IMR-90 (cell line): ENCODE data around the gene SLC44A5. TPM values are rescaled to one million over a fixed set of nuclear protein-coding genes. Genes with fewer than 3 reads are reported as not detected.

Experiments used
- ATAC-seq: fragments of 200-7000 bp; cut with Tn5 transposase; 2 replicates; pipeline ENCODE4 v1.9.1; 2020; ENCODE audit warnings: low read depth, mild to moderate bottlenecking, moderate library complexity
- BruUV-seq: library from RNA; stranded (reverse); fragments of 400-500 nt; replicated peaks from 2 replicates; lab custom pipeline; 2021; lab: Mats Ljungman, UMichigan
- CTCF ChIA-PET: fragments of 300-600 bp; formaldehyde crosslinking; extraction: SDS; loops from one replicate; lab custom pipeline; 2021; ENCODE audit warnings: antibody characterized with exemption; lab: Yijun Ruan, JAX
- POLR2A ChIA-PET: fragments of 300-600 bp; sonication (Branson Sonifier 250); formaldehyde crosslinking; loops from one replicate; lab custom pipeline; 2022; ENCODE audit warnings: antibody characterized with exemption; ENCODE audit not compliant: unreplicated experiment; lab: Charles Lee
- DNase-seq: peaks from one replicate; pipeline ENCODE4 v3.0.0; 2013
- H2AFZ ChIP-seq: replicated peaks from 2 replicates; pipeline ENCODE3; 2013; ENCODE audit warnings: low read length, mild to moderate bottlenecking; ENCODE audit not compliant: poor library complexity
- H2AK5ac ChIP-seq: 2 replicates; pipeline ENCODE4 v1.6.1; 2013; ENCODE audit warnings: low read depth, low read length, inconsistent platforms
- H2AK9ac ChIP-seq: replicated peaks from 2 replicates; pipeline ENCODE3; 2013; ENCODE audit warnings: mild to moderate bottlenecking, low read depth, low read length, moderate library complexity; ENCODE audit not compliant: poor library complexity
- H2BK120ac ChIP-seq: 2 replicates; pipeline ENCODE4 v1.6.1; 2013; ENCODE audit warnings: low read depth, low read length, inconsistent platforms
- H2BK15ac ChIP-seq: 3 replicates; pipeline ENCODE4 v1.6.1; 2013; ENCODE audit warnings: low read depth, low read length, inconsistent platforms
- H2BK20ac ChIP-seq: 2 replicates; pipeline ENCODE4 v1.6.1; 2013; ENCODE audit warnings: low read depth, mild to moderate bottlenecking, inconsistent platforms, low read length, moderate library complexity
- H2BK5ac ChIP-seq: 2 replicates; pipeline ENCODE4 v1.6.1; 2013; ENCODE audit warnings: mild to moderate bottlenecking, low read depth, low read length, inconsistent platforms; ENCODE audit not compliant: poor library complexity, severe bottlenecking
- H3K14ac ChIP-seq: replicated peaks from 2 replicates; pipeline ENCODE4 v1.6.1; 2013; ENCODE audit warnings: low read depth, low read length, inconsistent platforms
- H3K18ac ChIP-seq: 2 replicates; pipeline ENCODE4 v1.6.1; 2013; ENCODE audit warnings: low read depth, low read length, control low read depth
- H3K23ac ChIP-seq: 2 replicates; pipeline ENCODE4 v1.6.1; 2013; ENCODE audit warnings: low read depth, low read length, inconsistent platforms
- H3K27ac ChIP-seq: 2 replicates; pipeline ENCODE4 v1.5.1; 2013; ENCODE audit warnings: mild to moderate bottlenecking, control low read depth, low read length; ENCODE audit not compliant: insufficient read depth
- H3K27me3 ChIP-seq: 2 replicates; pipeline ENCODE4 v1.6.1; 2013; ENCODE audit warnings: low read length; ENCODE audit not compliant: control insufficient read depth, insufficient read depth
- H3K36me3 ChIP-seq: 2 replicates; pipeline ENCODE4 v1.6.1; 2013; ENCODE audit warnings: low read length, mixed read lengths; ENCODE audit not compliant: control insufficient read depth, insufficient read depth
- H3K4ac ChIP-seq: 2 replicates; pipeline ENCODE4 v1.6.1; 2013; ENCODE audit warnings: low read depth, low read length, inconsistent platforms
- H3K4me1 ChIP-seq: 2 replicates; pipeline ENCODE4 v1.6.1; 2013; ENCODE audit warnings: low read length, mixed read lengths; ENCODE audit not compliant: control insufficient read depth, insufficient read depth
- H3K4me2 ChIP-seq: 2 replicates; pipeline ENCODE4 v1.6.1; 2013; ENCODE audit warnings: low read depth, mild to moderate bottlenecking, control low read depth, low read length, moderate library complexity
- H3K4me3 ChIP-seq: 2 replicates; pipeline ENCODE4 v1.5.1; 2013; ENCODE audit warnings: low read depth, mild to moderate bottlenecking, control low read depth, low read length, moderate library complexity; ENCODE audit not compliant: insufficient read depth
- H3K56ac ChIP-seq: 2 replicates; pipeline ENCODE4 v1.6.1; 2013; ENCODE audit warnings: low read length, inconsistent platforms; ENCODE audit not compliant: insufficient read depth; ENCODE audit errors: extremely low read depth
- H3K79me1 ChIP-seq, 2 experiments: 2 replicates each; pipeline ENCODE4 v1.6.1; 2013; ENCODE audit warnings: low read length in 2 of 2, inconsistent platforms in 1 of 2, low read depth in 1 of 2
- H3K9ac ChIP-seq: 2 replicates; pipeline ENCODE4 v1.6.1; 2013; ENCODE audit warnings: low read depth, low read length, control low read depth
- H3K9me1 ChIP-seq: 2 replicates; pipeline ENCODE4 v1.6.1; 2013; ENCODE audit warnings: low read length, inconsistent platforms; ENCODE audit not compliant: insufficient read depth
- H3K9me3 ChIP-seq: 2 replicates; pipeline ENCODE4 v1.6.1; 2013; ENCODE audit warnings: low read length; ENCODE audit not compliant: control insufficient read depth, insufficient read depth
- H4K20me1 ChIP-seq: 2 replicates; pipeline ENCODE4 v1.6.1; 2013; ENCODE audit warnings: low read length, inconsistent platforms; ENCODE audit not compliant: insufficient read depth
- H4K5ac ChIP-seq: 2 replicates; pipeline ENCODE4 v1.6.1; 2013; ENCODE audit warnings: mild to moderate bottlenecking, low read depth, low read length, control low read depth
- H4K8ac ChIP-seq, 2 experiments: 2 replicates each; pipeline ENCODE4 v1.6.1; 2013; ENCODE audit warnings: low read depth in 2 of 2, low read length in 2 of 2, control low read depth in 1 of 2, inconsistent platforms in 1 of 2
- H4K91ac ChIP-seq: 2 replicates; pipeline ENCODE4 v1.6.1; 2013; ENCODE audit warnings: low read depth, low read length, inconsistent platforms; ENCODE audit not compliant: insufficient read depth
- CHD1 ChIP-seq: IDR thresholded peaks from 2 replicates; pipeline ENCODE4 v1.6.1; 2012; ENCODE audit warnings: low read depth, low read length, improper control_type of control experiment
- CTCF ChIP-seq: conservative IDR thresholded peaks from 2 replicates; pipeline ENCODE4 v1.5.1; 2012; ENCODE audit warnings: mild to moderate bottlenecking, low read depth, low read length, improper control_type of control experiment
- FOS ChIP-seq: fragments of 150-350 bp; IDR thresholded peaks from 2 replicates; pipeline ENCODE4 v1.6.1; 2016; ENCODE audit warnings: low read depth, low read length
- MAFK ChIP-seq: IDR thresholded peaks from 2 replicates; pipeline ENCODE4 v1.6.1; 2012; ENCODE audit warnings: low read depth, low read length, improper control_type of control experiment
- MAZ ChIP-seq: IDR thresholded peaks from 2 replicates; pipeline ENCODE4 v1.6.1; 2012; ENCODE audit warnings: low read depth, mild to moderate bottlenecking, low read length, improper control_type of control experiment, moderate library complexity, borderline replicate concordance
- MXI1 ChIP-seq: IDR thresholded peaks from 2 replicates; pipeline ENCODE4 v1.6.1; 2012; ENCODE audit warnings: low read depth, mild to moderate bottlenecking, low read length, moderate library complexity, borderline replicate concordance
- POLR2A ChIP-seq: IDR thresholded peaks from 2 replicates; pipeline ENCODE4 v1.6.1; 2012; ENCODE audit warnings: mild to moderate bottlenecking, low read depth, low read length
- RAD21 ChIP-seq: IDR thresholded peaks from 2 replicates; pipeline ENCODE4 v1.6.1; 2012; ENCODE audit warnings: low read length, improper control_type of control experiment
- RFX5 ChIP-seq: IDR thresholded peaks from 2 replicates; pipeline ENCODE4 v1.8.0; 2012; ENCODE audit warnings: low read depth, mild to moderate bottlenecking, low read length, moderate library complexity
- SMC3 ChIP-seq: fragments of 150-350 bp; IDR thresholded peaks from 2 replicates; pipeline ENCODE4 v1.6.1; 2016; ENCODE audit warnings: low read depth, mild to moderate bottlenecking, antibody characterized with exemption, low read length, moderate library complexity
- WGBS, 2 experiments: methylation state at CpG; one replicate each; pipeline versions ENCODE4 v1.1.5 to v1.1.7; 2013; ENCODE audit warnings: missing lambda C conversion rate in 2 of 2; ENCODE audit not compliant: insufficient read length in 1 of 2; ENCODE audit errors: extremely low coverage in 2 of 2; 5-methylcytosine and 5-hydroxymethylcytosine counted together
- dilution Hi-C: fragments of 300-500 bp; cut with HindIII; formaldehyde crosslinking; loops from one replicate; pipeline ENCODE4 v1.14.3; 2018; ENCODE audit warnings: low sequenced_read_pairs; ENCODE audit not compliant: unreplicated experiment
- in situ Hi-C: fragments of 300-500 bp; cut with MboI; formaldehyde crosslinking; loops from 3 replicates; pipeline ENCODE4 v1.14.3; 2019; ENCODE audit warnings: low sequenced_read_pairs, inconsistent platforms, mixed read lengths
- intact Hi-C: fragments of 100-400 bp; cut with micrococcal nuclease; formaldehyde crosslinking; loops from 2 replicates; pipeline ENCODE4 v1.10.0; 2022
- polyA plus RNA-seq, 3 experiments: library from polyadenylated mRNA; depleted of rRNA; stranded (reverse); fragments of >200 nt; gene quantifications; 2 replicates each; pipeline ENCODE4 v1.2.3, GENCODE V29; 2012; ENCODE audit warnings: low replicate concordance in 1 of 3
- total RNA-seq: library from RNA; depleted of rRNA; stranded (reverse); fragments of >200 nt; gene quantifications from 2 replicates; pipeline ENCODE4 v1.2.3, GENCODE V29; 2012
- TF ChIP-seq, protein P1 (sequence below): fragments of 150-350 bp; IDR thresholded peaks from 2 replicates; pipeline ENCODE4 v1.6.1; 2016; ENCODE audit warnings: low read depth, mild to moderate bottlenecking, low read length, moderate library complexity, borderline replicate concordance

Gene SLC44A5
- total and polyA plus RNA-seq, 2 of the 4 experiments (the other 2 are of a cell fraction), result under 0.01 TPM; not detected in 1

DNA sequence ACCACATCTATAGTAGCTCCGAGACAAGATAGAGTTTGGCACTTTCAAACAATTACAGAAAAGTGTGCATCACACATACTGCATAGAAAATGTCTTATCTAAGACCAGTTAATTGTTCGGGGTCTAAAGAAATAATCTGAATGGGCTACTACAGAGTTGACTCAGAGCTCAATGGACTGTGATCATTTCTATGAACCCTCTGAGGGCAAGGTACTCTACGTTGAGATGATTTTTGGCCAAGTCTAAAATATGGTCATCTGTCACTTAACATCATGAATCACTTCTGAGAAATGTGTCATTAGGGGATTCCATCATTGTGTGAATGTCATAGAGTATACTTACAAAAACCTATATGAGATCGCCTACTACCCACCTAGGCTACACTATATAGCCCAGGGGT is 123.5 kb downstream of the SLC44A5 start:
- BruUV-seq, result no TSS peak
- TF ChIP-seq RAD21 (no peak), CHD1 (no peak), CTCF (no peak), MAFK (no peak), MXI1 (no peak), MAZ (no peak), POLR2A (no peak), RFX5 (no peak), FOS (no peak), SMC3 (no peak)
- TF ChIP-seq, protein P1, sequence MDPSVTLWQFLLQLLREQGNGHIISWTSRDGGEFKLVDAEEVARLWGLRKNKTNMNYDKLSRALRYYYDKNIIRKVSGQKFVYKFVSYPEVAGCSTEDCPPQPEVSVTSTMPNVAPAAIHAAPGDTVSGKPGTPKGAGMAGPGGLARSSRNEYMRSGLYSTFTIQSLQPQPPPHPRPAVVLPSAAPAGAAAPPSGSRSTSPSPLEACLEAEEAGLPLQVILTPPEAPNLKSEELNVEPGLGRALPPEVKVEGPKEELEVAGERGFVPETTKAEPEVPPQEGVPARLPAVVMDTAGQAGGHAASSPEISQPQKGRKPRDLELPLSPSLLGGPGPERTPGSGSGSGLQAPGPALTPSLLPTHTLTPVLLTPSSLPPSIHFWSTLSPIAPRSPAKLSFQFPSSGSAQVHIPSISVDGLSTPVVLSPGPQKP, result no peak

More for the DNA sequence above, 123.5 kb downstream of the SLC44A5 start:
- no peak overlapping the region for H3K4ac ChIP-seq
- CTCF ChIA-PET, result no interaction called here
- no peak overlapping the region for H3K18ac ChIP-seq
- no peak overlapping the region for H2BK20ac ChIP-seq
- H4K20me1 ChIP-seq, result no peaks in the 10 kb centered on the region
- H3K36me3 ChIP-seq, result no peaks in the 10 kb centered on the region
- H3K9me3 ChIP-seq, result peaks cover 6% of the 10 kb centered on the region
- no peak overlapping the region for H2BK5ac ChIP-seq
- no peak for DNase-seq
- H3K23ac ChIP-seq, result no peak overlapping the region
- H3K14ac ChIP-seq, result no peak overlapping the region
- no peak for ATAC-seq
- H4K91ac ChIP-seq, result no peak overlapping the region
- H3K4me3 ChIP-seq, result no peak overlapping the region
- H2BK15ac ChIP-seq, result no peak overlapping the region
- H4K8ac ChIP-seq, result no peak overlapping the region
- H2BK120ac ChIP-seq, result no peak overlapping the region
- H3K27me3 ChIP-seq, result no peaks in the 10 kb centered on the region
- no peak overlapping the region for H2AK5ac ChIP-seq
- H3K4me2 ChIP-seq, result no peak overlapping the region
- no peaks in the 10 kb centered on the region for H3K9me1 ChIP-seq
- H3K56ac ChIP-seq, result no peak overlapping the region
- POLR2A ChIA-PET, result no interaction called here
- H2AFZ ChIP-seq, result no peak overlapping the region
- H3K27ac ChIP-seq, result no peak overlapping the region
- no peak overlapping the region for H2AK9ac ChIP-seq
- intact Hi-C loops, result no loop called here
- H3K9ac ChIP-seq, result no peak overlapping the region
- H3K79me1 ChIP-seq, result no peaks in the 10 kb centered on the region
- in situ Hi-C loops, result no loop called here
- no CpG with 5 or more reads among the region's 4 CpGs for WGBS, 2 experiments
- no peak overlapping the region for H4K5ac ChIP-seq
- H3K4me1 ChIP-seq, result no peaks in the 10 kb centered on the region
- dilution Hi-C loops, result no loop called here
